HepG2 (cell line): Measurements from ENCODE around the gene CFAP92.

Experiments
- CEBPB ChIP-seq: IDR thresholded peaks from 2 replicates; pipeline ENCODE4 v1.6.1; 2011; ENCODE audit warnings: low read depth, low read length, improper control_type of control experiment, borderline replicate concordance
- CHCHD3 ChIP-seq: sonication (generic); formaldehyde crosslinking; IDR thresholded peaks from 2 replicates; pipeline ENCODE4 v1.8.0; 2022; ENCODE audit warnings: mild to moderate bottlenecking, missing genetic modification reagents, moderate library complexity
- CHD2 ChIP-seq: IDR thresholded peaks from 2 replicates; pipeline ENCODE4 v1.6.1; 2011; ENCODE audit warnings: low read depth, low read length, improper control_type of control experiment
- CTCF ChIP-seq: sonication (generic); formaldehyde crosslinking; IDR thresholded peaks from 2 replicates; pipeline ENCODE4 v1.5.0; 2020; ENCODE audit warnings: mild to moderate bottlenecking, missing genetic modification reagents, moderate library complexity
- KLF6 ChIP-seq: IDR thresholded peaks from 2 replicates; pipeline ENCODE4 v1.8.0; 2016; ENCODE audit warnings: missing biosample characterization, missing genetic modification reagents
- MED1 ChIP-seq: sonication (generic); formaldehyde crosslinking; IDR thresholded peaks from 2 replicates; pipeline ENCODE4 v1.4.0; 2020; ENCODE audit warnings: missing genetic modification reagents
- POLR2A ChIP-seq, 2 experiments: IDR thresholded peaks; 2 replicates each; pipeline ENCODE4 v1.6.1; 2011; ENCODE audit warnings: low read depth in 2 of 2, low read length in 2 of 2, mild to moderate bottlenecking in 1 of 2, moderate library complexity in 1 of 2; ENCODE audit not compliant: insufficient read depth in 1 of 2
- TARDBP ChIP-seq: sonication (generic); formaldehyde crosslinking; IDR thresholded peaks from 2 replicates; pipeline ENCODE4 v1.8.0; 2022; ENCODE audit warnings: mild to moderate bottlenecking, missing genetic modification reagents
- USF2 ChIP-seq, 2 experiments: sonication (generic) in 1 of 2; formaldehyde crosslinking in 1 of 2; IDR thresholded peaks; 2 replicates each; pipeline versions ENCODE4 v1.5.1 to v1.6.1; 2011 to 2020; ENCODE audit warnings: borderline replicate concordance in 1 of 2, low read depth in 1 of 2, low read length in 1 of 2, mild to moderate bottlenecking in 1 of 2, missing genetic modification reagents in 1 of 2, moderate library complexity in 1 of 2
- ZBTB1 ChIP-seq: sonication (generic); formaldehyde crosslinking; IDR thresholded peaks from 2 replicates; pipeline ENCODE4 v1.4.0; 2020; ENCODE audit warnings: missing genetic modification reagents, borderline replicate concordance
- ZNF747 ChIP-seq: sonication (generic); formaldehyde crosslinking; IDR thresholded peaks from 2 replicates; pipeline ENCODE4 v1.8.1; 2023; ENCODE audit warnings: missing genetic modification reagents, mild to moderate bottlenecking, borderline replicate concordance
- TF ChIP-seq, protein P1 (sequence below), 2 experiments: IDR thresholded peaks; 2 replicates each; pipeline ENCODE4 v1.6.1; 2011 to 2012; ENCODE audit warnings: low read length in 2 of 2, borderline replicate concordance in 1 of 2, low read depth in 1 of 2, mild to moderate bottlenecking in 1 of 2, moderate library complexity in 1 of 2
- TF ChIP-seq, protein P2 (sequence below): sonication (generic); formaldehyde crosslinking; IDR thresholded peaks from 2 replicates; pipeline ENCODE4 v1.4.0; 2020; ENCODE audit warnings: missing genetic modification reagents

GRCh38 chr3:128902426-128902825 lies 91.5 kb downstream of the CFAP92 start:
- TF ChIP-seq TARDBP (CRISPR knock-in tag) (no peak), KLF6 (CRISPR knock-in tag) (no peak), CHCHD3 (CRISPR knock-in tag) (no peak), POLR2A (IDR thresholded peaks at IDR 0.05; ENCODE audit: insufficient read depth in 1 of 2, low read depth in 2 of 2, low read length in 2 of 2) (no peak), USF2 (IDR thresholded peaks at IDR 0.05; ENCODE audit: low read depth, low read length) (no peak), USF2 (CRISPR knock-in tag; IDR thresholded peaks at IDR 0.05; ENCODE audit: borderline replicate concordance) (no peak), CHD2 (no peak), MED1 (no peak), ZNF747 (CRISPR knock-in tag) (no peak), CTCF (no peak), CEBPB (no peak), ZBTB1 (CRISPR knock-in tag) (no peak)
- TF ChIP-seq, protein P1, sequence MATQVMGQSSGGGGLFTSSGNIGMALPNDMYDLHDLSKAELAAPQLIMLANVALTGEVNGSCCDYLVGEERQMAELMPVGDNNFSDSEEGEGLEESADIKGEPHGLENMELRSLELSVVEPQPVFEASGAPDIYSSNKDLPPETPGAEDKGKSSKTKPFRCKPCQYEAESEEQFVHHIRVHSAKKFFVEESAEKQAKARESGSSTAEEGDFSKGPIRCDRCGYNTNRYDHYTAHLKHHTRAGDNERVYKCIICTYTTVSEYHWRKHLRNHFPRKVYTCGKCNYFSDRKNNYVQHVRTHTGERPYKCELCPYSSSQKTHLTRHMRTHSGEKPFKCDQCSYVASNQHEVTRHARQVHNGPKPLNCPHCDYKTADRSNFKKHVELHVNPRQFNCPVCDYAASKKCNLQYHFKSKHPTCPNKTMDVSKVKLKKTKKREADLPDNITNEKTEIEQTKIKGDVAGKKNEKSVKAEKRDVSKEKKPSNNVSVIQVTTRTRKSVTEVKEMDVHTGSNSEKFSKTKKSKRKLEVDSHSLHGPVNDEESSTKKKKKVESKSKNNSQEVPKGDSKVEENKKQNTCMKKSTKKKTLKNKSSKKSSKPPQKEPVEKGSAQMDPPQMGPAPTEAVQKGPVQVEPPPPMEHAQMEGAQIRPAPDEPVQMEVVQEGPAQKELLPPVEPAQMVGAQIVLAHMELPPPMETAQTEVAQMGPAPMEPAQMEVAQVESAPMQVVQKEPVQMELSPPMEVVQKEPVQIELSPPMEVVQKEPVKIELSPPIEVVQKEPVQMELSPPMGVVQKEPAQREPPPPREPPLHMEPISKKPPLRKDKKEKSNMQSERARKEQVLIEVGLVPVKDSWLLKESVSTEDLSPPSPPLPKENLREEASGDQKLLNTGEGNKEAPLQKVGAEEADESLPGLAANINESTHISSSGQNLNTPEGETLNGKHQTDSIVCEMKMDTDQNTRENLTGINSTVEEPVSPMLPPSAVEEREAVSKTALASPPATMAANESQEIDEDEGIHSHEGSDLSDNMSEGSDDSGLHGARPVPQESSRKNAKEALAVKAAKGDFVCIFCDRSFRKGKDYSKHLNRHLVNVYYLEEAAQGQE (IDR thresholded peaks at IDR 0.05; ENCODE audit: borderline replicate concordance in 1 of 2, low read depth in 1 of 2, low read length in 2 of 2) = no peak
- TF ChIP-seq, protein P2, sequence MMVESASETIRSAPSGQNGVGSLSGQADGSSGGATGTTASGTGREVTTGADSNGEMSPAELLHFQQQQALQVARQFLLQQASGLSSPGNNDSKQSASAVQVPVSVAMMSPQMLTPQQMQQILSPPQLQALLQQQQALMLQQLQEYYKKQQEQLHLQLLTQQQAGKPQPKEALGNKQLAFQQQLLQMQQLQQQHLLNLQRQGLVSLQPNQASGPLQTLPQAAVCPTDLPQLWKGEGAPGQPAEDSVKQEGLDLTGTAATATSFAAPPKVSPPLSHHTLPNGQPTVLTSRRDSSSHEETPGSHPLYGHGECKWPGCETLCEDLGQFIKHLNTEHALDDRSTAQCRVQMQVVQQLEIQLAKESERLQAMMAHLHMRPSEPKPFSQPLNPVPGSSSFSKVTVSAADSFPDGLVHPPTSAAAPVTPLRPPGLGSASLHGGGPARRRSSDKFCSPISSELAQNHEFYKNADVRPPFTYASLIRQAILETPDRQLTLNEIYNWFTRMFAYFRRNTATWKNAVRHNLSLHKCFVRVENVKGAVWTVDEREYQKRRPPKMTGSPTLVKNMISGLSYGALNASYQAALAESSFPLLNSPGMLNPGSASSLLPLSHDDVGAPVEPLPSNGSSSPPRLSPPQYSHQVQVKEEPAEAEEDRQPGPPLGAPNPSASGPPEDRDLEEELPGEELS (CRISPR knock-in tag) = no peak
